ENCODE data around the gene RFX7. TPM values are rescaled to one million over a fixed set of nuclear protein-coding genes. Genes with fewer than 3 reads are reported as not detected.
"Not testable (repeated sequence)": the region's sequence is repeated elsewhere in the genome, so short reads cannot be mapped to it uniquely, and the experiment has no call there.

The RFX7 gene
- total and polyA plus RNA-seq, 4 donors, result 1.0 to 22.1 (median 9.7) TPM

GRCh38 chr15:56155278-56155677 is 88.4 kb downstream of the RFX7 start:
- intact Hi-C loops (cut with DNase I); H3K36me3 ChIP-seq (ENCODE audit: control insufficient read depth in 1 of 2, insufficient read depth in 2 of 2, low read length in 1 of 2); ATAC-seq (ENCODE audit: low FRiP score); H3K4me3 ChIP-seq (ENCODE audit: low read length in 2 of 2); H3K9me3 ChIP-seq (ENCODE audit: control insufficient read depth, low read length); H3K27me3 ChIP-seq (ENCODE audit: control insufficient read depth in 1 of 2, insufficient read depth in 2 of 2, low read length in 1 of 2); H3K27ac ChIP-seq (ENCODE audit: low read depth in 1 of 2, low read length in 2 of 2); H3K4me1 ChIP-seq (ENCODE audit: control insufficient read depth in 1 of 2, insufficient read depth in 2 of 2, low read length in 2 of 2); DNase-seq: not testable (repeated sequence)
- WGBS, 2 donors, result 95 to 96% methylated on average over 8 to 10 of the region's 10 CpGs

GRCh38 chr15:56154768-56155167 is 88.9 kb downstream of the RFX7 start:
- H3K36me3 ChIP-seq (ENCODE audit: control insufficient read depth in 1 of 2, insufficient read depth in 2 of 2, low read length in 1 of 2); intact Hi-C loops (cut with DNase I); H3K27ac ChIP-seq (ENCODE audit: low read depth in 1 of 2, low read length in 2 of 2); H3K27me3 ChIP-seq (ENCODE audit: control insufficient read depth in 1 of 2, insufficient read depth in 2 of 2, low read length in 1 of 2); DNase-seq; H3K4me3 ChIP-seq (ENCODE audit: low read length in 2 of 2); ATAC-seq (ENCODE audit: low FRiP score); H3K9me3 ChIP-seq (ENCODE audit: control insufficient read depth, low read length); H3K4me1 ChIP-seq (ENCODE audit: control insufficient read depth in 1 of 2, insufficient read depth in 2 of 2, low read length in 2 of 2): not testable (repeated sequence)
- WGBS, 2 donors, result 93 to 98% methylated on average over 4 of the region's 4 CpGs

DNA sequence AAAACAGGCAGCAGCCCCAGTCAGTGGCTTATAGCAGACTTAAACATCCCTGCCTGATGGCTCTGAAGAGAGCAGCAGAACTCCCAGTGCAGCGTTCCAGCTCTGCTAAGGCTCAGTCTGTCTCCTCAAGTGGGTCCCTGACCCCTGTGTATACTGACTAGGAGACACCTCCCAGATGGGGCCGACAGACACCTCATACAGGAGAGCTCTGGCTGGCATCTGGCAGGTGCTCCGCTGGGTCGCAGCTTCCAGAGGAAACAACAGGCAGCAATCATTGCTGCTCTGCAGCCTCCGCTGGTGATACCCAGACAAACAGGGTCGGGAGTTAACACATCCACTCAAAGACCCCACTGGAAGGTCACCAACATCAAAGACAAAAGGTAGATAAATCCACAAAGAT is 93.5 kb downstream of the RFX7 start:
- Histone ChIP-seq H3K4me1 (ENCODE audit: control insufficient read depth in 1 of 2, insufficient read depth in 2 of 2, low read length in 2 of 2) (no peaks in the 10 kb centered on the region), H3K27me3 (ENCODE audit: control insufficient read depth in 1 of 2, insufficient read depth in 2 of 2, low read length in 1 of 2) (no peaks in the 10 kb centered on the region), H3K4me3 (ENCODE audit: low read length in 2 of 2) (no peak overlapping the region), H3K36me3 (ENCODE audit: control insufficient read depth in 1 of 2, insufficient read depth in 2 of 2, low read length in 1 of 2) (no peaks in the 10 kb centered on the region), H3K27ac (ENCODE audit: low read depth in 1 of 2, low read length in 2 of 2) (no peak overlapping the region), H3K9me3 (ENCODE audit: control insufficient read depth, low read length) (no peaks in the 10 kb centered on the region)
- intact Hi-C loops (cut with DNase I), result no loop called here
- DNase-seq (no peak), ATAC-seq (ENCODE audit: low FRiP score) (no peak)
- WGBS, 2 donors, result 92 to 97% methylated on average over 6 of the region's 6 CpGs

DNA sequence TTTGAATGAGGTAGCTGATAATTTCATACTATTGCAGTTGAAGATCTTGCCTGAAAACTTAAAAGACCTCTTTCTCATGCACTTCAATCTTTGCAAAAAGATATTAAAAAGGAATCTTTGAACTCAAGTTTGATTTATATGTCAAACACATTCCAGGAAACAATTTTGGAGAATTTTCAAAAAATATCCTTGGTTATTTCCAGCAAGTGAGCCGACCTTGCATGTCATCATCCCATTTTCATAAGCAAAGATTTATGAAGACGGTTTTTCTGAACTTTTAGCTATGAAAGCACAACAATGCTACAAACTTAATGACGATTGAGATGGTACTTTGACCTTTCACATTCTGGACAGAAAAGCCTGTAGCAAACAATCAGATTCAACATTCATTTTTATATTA is 95.6 kb downstream of the RFX7 start:
- WGBS, 2 donors, result 68 to 73% methylated on average over 3 of the region's 3 CpGs
- DNase-seq (no peak), ATAC-seq (ENCODE audit: low FRiP score) (no peak)
- Histone ChIP-seq H3K36me3 (ENCODE audit: control insufficient read depth in 1 of 2, insufficient read depth in 2 of 2, low read length in 1 of 2) (no peaks in the 10 kb centered on the region), H3K4me3 (ENCODE audit: low read length in 2 of 2) (no peak overlapping the region), H3K9me3 (ENCODE audit: control insufficient read depth, low read length) (no peaks in the 10 kb centered on the region), H3K27ac (ENCODE audit: low read depth in 1 of 2, low read length in 2 of 2) (no peak overlapping the region), H3K27me3 (ENCODE audit: control insufficient read depth in 1 of 2, insufficient read depth in 2 of 2, low read length in 1 of 2) (no peaks in the 10 kb centered on the region), H3K4me1 (ENCODE audit: control insufficient read depth in 1 of 2, insufficient read depth in 2 of 2, low read length in 2 of 2) (no peaks in the 10 kb centered on the region)
- intact Hi-C loops (cut with DNase I), result no loop called here

GRCh38 chr15:56146756-56147155 is 96.9 kb downstream of the RFX7 start:
- Histone ChIP-seq H3K36me3 (ENCODE audit: control insufficient read depth in 1 of 2, insufficient read depth in 2 of 2, low read length in 1 of 2) (peaks cover 0 to 4% of the 10 kb centered on the region in 2 donors), H3K4me1 (ENCODE audit: control insufficient read depth in 1 of 2, insufficient read depth in 2 of 2, low read length in 2 of 2) (no peaks in the 10 kb centered on the region), H3K27ac (ENCODE audit: low read depth in 1 of 2, low read length in 2 of 2) (no peak overlapping the region), H3K27me3 (ENCODE audit: control insufficient read depth in 1 of 2, insufficient read depth in 2 of 2, low read length in 1 of 2) (no peaks in the 10 kb centered on the region), H3K4me3 (ENCODE audit: low read length in 2 of 2) (no peak overlapping the region), H3K9me3 (ENCODE audit: control insufficient read depth, low read length) (no peaks in the 10 kb centered on the region)
- intact Hi-C loops (cut with DNase I), result no loop called here
- WGBS, 2 donors, result 22 to 24% methylated on average over 1 of the region's 1 CpG
- DNase-seq (no peak), ATAC-seq (ENCODE audit: low FRiP score) (no peak)

- Histone ChIP-seq H3K9me3 (ENCODE audit: control insufficient read depth, low read length) (no peaks in the 10 kb centered on the region), H3K36me3 (ENCODE audit: control insufficient read depth in 1 of 2, insufficient read depth in 2 of 2, low read length in 1 of 2) (no peaks in the 10 kb centered on the region), H3K27ac (ENCODE audit: low read depth in 1 of 2, low read length in 2 of 2) (no peak overlapping the region), H3K4me3 (ENCODE audit: low read length in 2 of 2) (no peak overlapping the region), H3K4me1 (ENCODE audit: control insufficient read depth in 1 of 2, insufficient read depth in 2 of 2, low read length in 2 of 2) (no peaks in the 10 kb centered on the region), H3K27me3 (ENCODE audit: control insufficient read depth in 1 of 2, insufficient read depth in 2 of 2, low read length in 1 of 2) (no peaks in the 10 kb centered on the region)
- ATAC-seq (ENCODE audit: low FRiP score) (no peak), DNase-seq (no peak)
- intact Hi-C loops (cut with DNase I), result no loop called here
Observed at GRCh38 chr15:56128081-56128480, 115.6 kb downstream of the RFX7 start.

GRCh38 chr15:56126409-56126808 is 117.3 kb downstream of the RFX7 start:
- DNase-seq, result no peak

DNA sequence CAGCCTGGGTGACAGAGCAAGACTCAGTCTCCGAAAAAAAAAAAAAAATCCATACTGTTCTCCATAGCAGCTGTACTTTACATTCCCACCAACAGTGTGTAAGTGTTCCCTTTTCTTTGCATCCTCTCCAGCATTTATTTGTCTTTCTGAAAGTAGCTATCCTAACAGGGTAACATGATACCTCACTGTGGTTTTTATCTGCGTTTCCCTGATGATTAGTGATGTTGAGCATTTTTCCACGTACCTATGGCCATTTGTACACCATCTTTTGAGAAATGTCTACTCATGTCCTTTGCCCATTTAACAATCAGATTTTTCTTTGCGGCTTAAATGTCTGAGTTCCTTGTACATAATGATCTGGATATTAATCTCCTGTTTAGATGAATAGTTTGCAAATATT is 119.3 kb downstream of the RFX7 start:
- DNase-seq (no peak), ATAC-seq (ENCODE audit: low FRiP score) (no peak)
- intact Hi-C loops (cut with DNase I), result no loop called here
- Histone ChIP-seq H3K9me3 (ENCODE audit: control insufficient read depth, low read length) (no peaks in the 10 kb centered on the region), H3K27ac (ENCODE audit: low read depth in 1 of 2, low read length in 2 of 2) (no peak overlapping the region), H3K36me3 (ENCODE audit: control insufficient read depth in 1 of 2, insufficient read depth in 2 of 2, low read length in 1 of 2) (no peaks in the 10 kb centered on the region), H3K27me3 (ENCODE audit: control insufficient read depth in 1 of 2, insufficient read depth in 2 of 2, low read length in 1 of 2) (no peaks in the 10 kb centered on the region), H3K4me1 (ENCODE audit: control insufficient read depth in 1 of 2, insufficient read depth in 2 of 2, low read length in 2 of 2) (no peaks in the 10 kb centered on the region), H3K4me3 (ENCODE audit: low read length in 2 of 2) (no peak overlapping the region)
- WGBS, 2 donors, result 92 to 96% methylated on average over 4 of the region's 4 CpGs

More at GRCh38 chr15:56126409-56126808, 117.3 kb downstream of the RFX7 start:
- Histone ChIP-seq H3K4me1 (ENCODE audit: control insufficient read depth in 1 of 2, insufficient read depth in 2 of 2, low read length in 2 of 2) (no peaks in the 10 kb centered on the region), H3K9me3 (ENCODE audit: control insufficient read depth, low read length) (no peaks in the 10 kb centered on the region), H3K27ac (ENCODE audit: low read depth in 1 of 2, low read length in 2 of 2) (no peak overlapping the region), H3K27me3 (ENCODE audit: control insufficient read depth in 1 of 2, insufficient read depth in 2 of 2, low read length in 1 of 2) (no peaks in the 10 kb centered on the region), H3K36me3 (ENCODE audit: control insufficient read depth in 1 of 2, insufficient read depth in 2 of 2, low read length in 1 of 2) (no peaks in the 10 kb centered on the region), H3K4me3 (ENCODE audit: low read length in 2 of 2) (no peak overlapping the region)
- intact Hi-C loops (cut with DNase I), result no loop called here
- ATAC-seq (ENCODE audit: low FRiP score), result no peak

- Histone ChIP-seq H3K4me1 (ENCODE audit: control insufficient read depth in 1 of 2, insufficient read depth in 2 of 2, low read length in 2 of 2) (no peaks in the 10 kb centered on the region), H3K36me3 (ENCODE audit: control insufficient read depth in 1 of 2, insufficient read depth in 2 of 2, low read length in 1 of 2) (no peaks in the 10 kb centered on the region), H3K4me3 (ENCODE audit: low read length in 2 of 2) (no peak overlapping the region), H3K9me3 (ENCODE audit: control insufficient read depth, low read length) (no peaks in the 10 kb centered on the region), H3K27me3 (ENCODE audit: control insufficient read depth in 1 of 2, insufficient read depth in 2 of 2, low read length in 1 of 2) (no peaks in the 10 kb centered on the region), H3K27ac (ENCODE audit: low read depth in 1 of 2, low read length in 2 of 2) (no peak overlapping the region)
- WGBS, 2 donors, result 76 to 79% methylated on average over 1 of the region's 1 CpG
- no peak for ATAC-seq (ENCODE audit: low FRiP score)
- no peak for DNase-seq
- intact Hi-C loops (cut with DNase I), result loop anchor here in 1 of 2 donors (10.0 kb wide), 1 partner anchor 139 kb away; the partner anchor contains the start of gene RFX7
Observed at GRCh38 chr15:56105855-56106254, 137.8 kb downstream of the RFX7 start.
